Ovary (tissue), 3 donors: ENCODE data around the gene METTL27.

ENCODE experiments used
- CTCF ChIP-seq, 3 donors: fragments of 450-650 bp in 2 of 3; fragments of 200-600 bp in 1 of 3; IDR thresholded peaks; one replicate each; pipeline versions ENCODE4 v1.5.1 to v1.8.0; 2016 to 2022; ENCODE audit warnings: antibody characterized with exemption in 3 of 3, mild to moderate bottlenecking in 1 of 3
- POLR2A ChIP-seq: fragments of 450-650 bp; IDR thresholded peaks from one replicate; pipeline ENCODE4 v1.6.1; 2017; ENCODE audit warnings: antibody characterized with exemption, mild to moderate bottlenecking, moderate library complexity
- donor health status: DM: no; HTN: no; CAD: no.

- TF ChIP-seq POLR2A (no peak), CTCF (IDR thresholded peaks at IDR 0.05) (no peak)
Measured at GRCh38 chr7:73851410-73852338, 9.4 kb upstream of the METTL27 start.
